ENCODE measurements around the gene MPPED1.

DNA sequence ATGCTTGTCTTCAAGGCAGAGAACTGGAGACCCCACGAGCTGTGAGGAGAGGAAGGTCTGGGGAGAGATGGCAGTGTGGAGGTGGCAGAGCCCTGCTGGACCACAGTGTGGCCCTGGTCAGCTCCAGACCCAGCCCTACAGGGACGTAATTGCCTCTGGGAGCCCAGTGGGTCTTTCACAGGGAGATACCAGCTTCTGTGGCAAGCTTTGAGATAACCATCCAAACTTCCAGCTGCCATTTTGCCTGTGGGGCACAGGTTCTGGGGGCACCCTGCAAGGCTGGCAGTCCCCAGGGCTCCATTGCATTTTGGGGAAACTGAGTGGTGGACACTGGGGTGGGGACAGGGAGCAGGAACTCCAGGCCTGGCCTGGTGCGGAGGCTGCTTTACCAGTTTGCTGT lies 10.2 kb upstream of the MPPED1 start:
- no peak for TF ChIP-seq CTCF (IDR thresholded peaks at IDR 0.05; ENCODE audit: poor library complexity)
- TF ChIP-seq EZH2 (IDR thresholded peaks at IDR 0.05; ENCODE audit: borderline replicate concordance), result no peak
- TF ChIP-seq EZH2phosphoT487 (IDR thresholded peaks at IDR 0.05; ENCODE audit: low read depth, severe bottlenecking, unreplicated experiment), result no peak

Data from hepatocyte (in vitro differentiated cells).